ENCODE measurements around the gene KCNMA1.

Gene KCNMA1

DNA sequence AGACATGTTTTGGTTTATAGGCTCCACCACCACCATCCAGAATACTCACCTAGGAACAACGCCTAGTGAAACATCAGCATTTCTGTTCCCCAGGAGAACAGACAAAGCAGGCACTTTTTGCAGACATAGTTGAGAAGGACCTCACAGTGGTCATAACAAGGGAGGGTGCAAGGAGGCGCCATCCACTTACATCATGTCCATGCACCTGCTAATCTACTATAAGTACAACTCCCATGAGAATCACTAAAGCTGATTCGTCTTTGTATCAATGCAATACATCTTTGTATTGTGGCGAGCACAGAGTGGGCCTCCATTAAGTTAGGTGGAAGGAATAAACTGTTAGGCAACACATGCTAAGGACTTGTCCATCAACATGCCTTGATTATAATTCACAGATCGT, 207.1 kb downstream of the KCNMA1 start:
- peak; percentile 11 for DNase-seq (ENCODE audit: low read depth)
- no peak overlapping the region for H3K4me3 ChIP-seq (ENCODE audit: low read depth, low read length)
- TF ChIP-seq, protein P1, sequence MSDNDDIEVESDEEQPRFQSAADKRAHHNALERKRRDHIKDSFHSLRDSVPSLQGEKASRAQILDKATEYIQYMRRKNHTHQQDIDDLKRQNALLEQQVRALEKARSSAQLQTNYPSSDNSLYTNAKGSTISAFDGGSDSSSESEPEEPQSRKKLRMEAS (IDR thresholded peaks at IDR 0.05; ENCODE audit: low read depth, low read length) = no peak
- TF ChIP-seq MYC (IDR thresholded peaks at IDR 0.05; ENCODE audit: low read depth, low read length) (no peak), POLR2A (IDR thresholded peaks at IDR 0.05; ENCODE audit: extremely low read depth, insufficient read length) (no peak)
- TF ChIP-seq, protein P2, sequence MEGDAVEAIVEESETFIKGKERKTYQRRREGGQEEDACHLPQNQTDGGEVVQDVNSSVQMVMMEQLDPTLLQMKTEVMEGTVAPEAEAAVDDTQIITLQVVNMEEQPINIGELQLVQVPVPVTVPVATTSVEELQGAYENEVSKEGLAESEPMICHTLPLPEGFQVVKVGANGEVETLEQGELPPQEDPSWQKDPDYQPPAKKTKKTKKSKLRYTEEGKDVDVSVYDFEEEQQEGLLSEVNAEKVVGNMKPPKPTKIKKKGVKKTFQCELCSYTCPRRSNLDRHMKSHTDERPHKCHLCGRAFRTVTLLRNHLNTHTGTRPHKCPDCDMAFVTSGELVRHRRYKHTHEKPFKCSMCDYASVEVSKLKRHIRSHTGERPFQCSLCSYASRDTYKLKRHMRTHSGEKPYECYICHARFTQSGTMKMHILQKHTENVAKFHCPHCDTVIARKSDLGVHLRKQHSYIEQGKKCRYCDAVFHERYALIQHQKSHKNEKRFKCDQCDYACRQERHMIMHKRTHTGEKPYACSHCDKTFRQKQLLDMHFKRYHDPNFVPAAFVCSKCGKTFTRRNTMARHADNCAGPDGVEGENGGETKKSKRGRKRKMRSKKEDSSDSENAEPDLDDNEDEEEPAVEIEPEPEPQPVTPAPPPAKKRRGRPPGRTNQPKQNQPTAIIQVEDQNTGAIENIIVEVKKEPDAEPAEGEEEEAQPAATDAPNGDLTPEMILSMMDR (IDR thresholded peaks at IDR 0.05; ENCODE audit: low read depth, low read length) = no peak

DNA sequence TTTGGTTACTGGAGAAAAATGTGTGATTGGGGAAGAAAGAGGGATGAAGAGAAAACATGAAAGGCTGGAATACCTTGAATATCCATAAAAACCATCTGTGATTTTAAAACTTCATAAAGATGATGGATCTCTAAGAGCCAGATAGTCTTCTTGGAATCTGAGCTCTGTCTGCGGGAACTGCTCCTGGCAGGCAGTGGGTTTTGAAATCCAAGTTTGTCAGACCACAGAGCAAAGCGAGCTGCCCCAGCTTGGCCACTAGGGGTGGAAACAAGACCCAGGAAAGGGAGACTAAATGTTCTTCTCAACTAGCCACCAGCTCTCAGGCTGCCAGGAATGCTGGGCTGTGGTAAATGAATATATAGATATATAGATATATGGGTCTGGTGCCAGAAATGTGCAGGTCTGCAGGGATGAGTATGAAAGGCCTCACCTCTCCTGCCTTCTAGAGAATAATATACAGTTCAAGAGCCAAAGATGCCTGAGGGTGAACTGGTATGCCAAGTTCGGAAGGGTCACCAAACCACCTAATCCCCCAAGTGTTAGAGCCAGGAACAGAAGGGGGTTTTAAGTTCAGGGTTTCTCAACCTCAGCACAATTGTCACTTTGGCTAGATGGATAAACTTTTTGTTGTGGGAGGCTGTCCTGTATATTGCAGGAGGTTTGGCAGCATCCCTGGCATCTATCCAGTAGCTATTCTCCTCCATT, 208.8 kb downstream of the KCNMA1 start:
- H3K4me3 ChIP-seq (ENCODE audit: low read depth, low read length) = no peak overlapping the region
- TF ChIP-seq MYC (IDR thresholded peaks at IDR 0.05; ENCODE audit: low read depth, low read length) = no peak
- TF ChIP-seq, protein P2 (IDR thresholded peaks at IDR 0.05; ENCODE audit: low read depth, low read length) = peak; percentile 62
- DNase-seq (ENCODE audit: low read depth) = peak; percentile 31

DNA sequence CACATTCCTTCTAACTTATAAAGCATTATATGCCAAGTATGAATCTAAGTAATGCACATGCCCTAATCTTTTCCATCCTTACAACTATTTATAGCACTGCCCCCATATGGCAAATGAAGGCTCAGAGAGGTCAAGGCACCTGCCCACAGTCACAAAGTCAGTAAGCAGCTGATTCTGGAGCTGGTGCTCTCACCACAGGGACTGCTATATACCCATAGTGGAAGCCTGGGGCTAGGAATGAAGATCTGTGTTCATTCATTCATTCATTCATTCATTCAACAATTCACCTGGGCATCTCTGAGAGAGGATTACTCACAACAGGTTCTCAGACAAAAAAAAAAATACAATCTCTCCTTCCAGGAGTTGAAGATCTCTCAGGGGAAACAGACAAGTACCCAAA, 213.4 kb downstream of the KCNMA1 start:
- TF ChIP-seq, protein P2 (IDR thresholded peaks at IDR 0.05; ENCODE audit: low read depth, low read length) = no peak
- TF ChIP-seq MYC (IDR thresholded peaks at IDR 0.05; ENCODE audit: low read depth, low read length) = no peak
- TF ChIP-seq POLR2A (IDR thresholded peaks at IDR 0.05; ENCODE audit: extremely low read depth, insufficient read length) = no peak
- TF ChIP-seq, protein P1 (IDR thresholded peaks at IDR 0.05; ENCODE audit: low read depth, low read length) = no peak
- no peak for DNase-seq (ENCODE audit: low read depth)
- no peak overlapping the region for H3K4me3 ChIP-seq (ENCODE audit: low read depth, low read length)

DNA sequence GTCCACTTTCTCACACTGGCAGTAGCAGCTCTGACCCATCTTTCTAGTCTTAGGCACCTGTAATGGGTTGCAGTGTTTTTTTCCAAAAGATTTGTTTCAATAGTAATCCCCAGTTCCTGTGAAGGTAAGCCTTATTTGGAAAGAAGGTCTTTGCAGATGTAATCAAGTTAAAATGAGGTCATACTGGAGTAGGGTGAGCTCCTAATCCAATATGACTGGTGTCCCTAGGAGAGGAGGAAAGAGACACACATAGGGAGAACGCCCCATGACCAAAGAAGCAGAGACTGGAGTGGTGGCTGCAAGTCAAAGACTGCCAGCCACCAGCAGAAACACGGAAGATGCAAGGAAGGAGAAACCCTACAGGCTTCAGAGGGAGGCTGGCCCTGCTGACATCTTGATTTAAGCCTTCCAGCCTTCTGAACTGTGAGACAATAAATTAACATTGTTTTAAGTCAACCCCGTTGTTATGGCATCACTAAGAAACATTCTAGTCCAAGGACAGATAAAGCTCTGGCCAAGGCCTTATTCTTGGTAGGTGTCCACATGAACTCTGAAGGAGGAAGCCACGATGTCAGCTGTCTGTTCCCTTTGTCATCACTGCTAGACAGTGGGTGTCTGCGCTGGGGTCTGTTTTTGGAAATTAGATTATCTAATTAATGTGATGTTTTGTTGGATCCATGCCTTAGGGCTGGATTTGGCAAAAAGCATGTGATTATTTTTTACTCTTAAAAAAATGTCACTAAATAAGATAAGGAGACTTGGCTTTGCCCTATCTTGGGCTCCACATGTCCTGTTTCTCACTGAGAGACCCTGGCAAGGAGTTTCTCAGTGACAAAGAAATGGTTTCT, 214.9 kb downstream of the KCNMA1 start:
- no peak overlapping the region for H3K4me3 ChIP-seq (ENCODE audit: low read depth, low read length)
- TF ChIP-seq, protein P1 (IDR thresholded peaks at IDR 0.05; ENCODE audit: low read depth, low read length) = no peak
- TF ChIP-seq POLR2A (IDR thresholded peaks at IDR 0.05; ENCODE audit: extremely low read depth, insufficient read length) = no peak
- TF ChIP-seq MYC (IDR thresholded peaks at IDR 0.05; ENCODE audit: low read depth, low read length) = no peak
- TF ChIP-seq, protein P2 (IDR thresholded peaks at IDR 0.05; ENCODE audit: low read depth, low read length) = no peak
- DNase-seq (ENCODE audit: low read depth) = no peak

DNA sequence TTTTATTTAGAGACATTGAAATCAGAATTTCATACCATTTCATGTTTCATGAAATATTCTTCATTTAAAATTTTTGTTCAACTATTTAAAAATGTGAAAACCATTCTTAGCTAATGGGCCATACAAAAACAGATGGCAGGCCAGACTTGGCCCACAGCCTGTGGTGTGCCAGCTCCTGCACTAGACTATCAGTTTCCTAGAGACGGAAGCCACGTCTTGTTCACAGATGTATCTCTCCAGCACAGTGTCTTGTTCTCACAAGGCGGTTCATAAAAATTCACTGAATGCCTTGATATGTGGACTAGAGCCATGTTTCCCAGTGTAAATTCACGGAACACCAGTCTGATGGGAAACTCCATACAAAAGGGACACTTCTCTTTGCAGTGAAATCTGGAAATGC, 216.0 kb downstream of the KCNMA1 start:
- TF ChIP-seq MYC (IDR thresholded peaks at IDR 0.05; ENCODE audit: low read depth, low read length) (no peak), POLR2A (IDR thresholded peaks at IDR 0.05; ENCODE audit: extremely low read depth, insufficient read length) (no peak)
- TF ChIP-seq, protein P1 (IDR thresholded peaks at IDR 0.05; ENCODE audit: low read depth, low read length) = no peak
- TF ChIP-seq, protein P2 (IDR thresholded peaks at IDR 0.05; ENCODE audit: low read depth, low read length) = no peak
- no peak overlapping the region for H3K4me3 ChIP-seq (ENCODE audit: low read depth, low read length)
- DNase-seq (ENCODE audit: low read depth) = no peak

Data from NB4 (cell line).